Fibroblast of lung (primary cell): ENCODE results near the gene C1QTNF5. TPM values are rescaled to one million over a fixed set of nuclear protein-coding genes. Genes with fewer than 3 reads are reported as not detected.

Experiments
- DNase-seq, 2 donors: peaks; one replicate each; pipeline versions ENCODE4 v3.0.0 to v3.0.0-alpha.2; 2010; ENCODE audit warnings: low read depth in 2 of 2
- H2AFZ ChIP-seq: 2 replicates; pipeline ENCODE4 v1.5.1; 2012; ENCODE audit warnings: low read length, control low read depth, inconsistent platforms
- H3K27ac ChIP-seq: 2 replicates; pipeline ENCODE4 v1.5.1; 2011; ENCODE audit warnings: low read length, control low read depth; ENCODE audit not compliant: insufficient read depth
- H3K27me3 ChIP-seq: 2 replicates; pipeline ENCODE4 v1.5.1; 2011; ENCODE audit warnings: mild to moderate bottlenecking, low read length; ENCODE audit not compliant: control insufficient read depth, insufficient read depth
- H3K36me3 ChIP-seq: 2 replicates; pipeline ENCODE4 v1.5.1; 2011; ENCODE audit warnings: low read length; ENCODE audit not compliant: control insufficient read depth, insufficient read depth
- H3K4me1 ChIP-seq: 2 replicates; pipeline ENCODE4 v1.5.1; 2011; ENCODE audit warnings: low read length; ENCODE audit not compliant: control insufficient read depth, insufficient read depth; ENCODE audit errors: extremely low read depth
- H3K4me2 ChIP-seq: 2 replicates; pipeline ENCODE4 v1.5.1; 2011; ENCODE audit warnings: low read length, control low read depth; ENCODE audit not compliant: insufficient read depth; ENCODE audit errors: extremely low read depth
- H3K4me3 ChIP-seq, 4 experiments: fragments of 200-600 bp in 1 of 4; sonication (generic) in 1 of 4; replicated peaks in 1 of 4; 2 replicates each; pipeline ENCODE4 v1.5.1; 2011 to 2016; ENCODE audit warnings: low read length in 4 of 4, low read depth in 3 of 4, mild to moderate bottlenecking in 3 of 4, control low read depth in 2 of 4, inconsistent platforms in 1 of 4, mixed read lengths in 1 of 4; ENCODE audit not compliant: insufficient read depth in 1 of 4; ENCODE audit errors: control extremely low read depth in 1 of 4
- H3K79me2 ChIP-seq: 2 replicates; pipeline ENCODE4 v1.5.1; 2012; ENCODE audit warnings: mild to moderate bottlenecking, low read length, inconsistent platforms; ENCODE audit not compliant: control insufficient read depth, insufficient read depth
- H3K9ac ChIP-seq: 2 replicates; pipeline ENCODE4 v1.5.1; 2011; ENCODE audit warnings: mild to moderate bottlenecking, low read length, control low read depth; ENCODE audit not compliant: insufficient read depth
- H3K9me3 ChIP-seq: 2 replicates; pipeline ENCODE4 v1.5.1; 2012; ENCODE audit warnings: low read depth, low read length; ENCODE audit not compliant: control insufficient read depth, insufficient read depth
- H4K20me1 ChIP-seq: 2 replicates; pipeline ENCODE4 v1.5.1; 2011; ENCODE audit warnings: low read length; ENCODE audit not compliant: control insufficient read depth, insufficient read depth; ENCODE audit errors: extremely low read depth
- CTCF ChIP-seq, 2 donors: IDR thresholded peaks in 1 of 2; conservative IDR thresholded peaks in 1 of 2; 1 replicate in 1 of 2; 2 replicates in 1 of 2; pipeline ENCODE4 v1.5.1; 2011 to 2012; ENCODE audit warnings: low read length in 2 of 2, control low read depth in 1 of 2, inconsistent platforms in 1 of 2, low read depth in 1 of 2, mild to moderate bottlenecking in 1 of 2
- EZH2 ChIP-seq: IDR thresholded peaks from 2 replicates; pipeline ENCODE4 v1.5.1; 2012; ENCODE audit warnings: low read length, control low read depth, mild to moderate bottlenecking; ENCODE audit errors: missing control alignments
- polyA plus RNA-seq, 2 donors: library from polyadenylated mRNA; depleted of rRNA in 1 of 2; stranded (reverse) in 1 of 2; unstranded in 1 of 2; fragments of >200 nt; gene quantifications; 2 replicates each; pipeline ENCODE4 v1.2.1, GENCODE V29; 2011 to 2012; ENCODE audit warnings: missing spikeins in 1 of 2
- total RNA-seq: library from RNA; depleted of rRNA; stranded (reverse); fragments of >200 nt; gene quantifications from 2 replicates; pipeline ENCODE4 v1.2.1, GENCODE V29; 2014

The C1QTNF5 gene
- total and polyA plus RNA-seq, 2 donors (not counting 1 experiment from before 2014, with no cell fraction given), result 13.4 to 32.0 TPM

- H3K9me3 ChIP-seq, result no peaks in the 10 kb centered on the region
- H3K4me1 ChIP-seq, result peaks cover 20% of the 10 kb centered on the region
- TF ChIP-seq CTCF (conservative IDR thresholded peaks at IDR 0.05 in 1 of 2, IDR thresholded peaks at IDR 0.05 in 1 of 2; ENCODE audit: low read depth in 1 of 2, low read length in 2 of 2) (no peak), EZH2 (no peak)
- peak within 1 kb of the TSS; percentile 25 to 53 (median 42) for H3K4me3 ChIP-seq
- peak within 1 kb of the TSS; percentile 30 for H3K4me2 ChIP-seq
- peak; percentile 33 to 53 for DNase-seq
- H4K20me1 ChIP-seq, result no peaks in the 10 kb centered on the region
- no peaks in the 10 kb centered on the region for H3K36me3 ChIP-seq
- peak within 1 kb of the TSS; percentile 36 for H3K9ac ChIP-seq
- H2AFZ ChIP-seq, result no peak within 1 kb of the TSS
- H3K27ac ChIP-seq, result no peak within 1 kb of the TSS
- H3K27me3 ChIP-seq, result peaks cover 8% of the 10 kb centered on the region
- no peaks in the 10 kb centered on the region for H3K79me2 ChIP-seq
Observed at GRCh38 chr11:119316729-119317591, 23.7 kb downstream of the C1QTNF5 start, which contains the start of gene MCAM. TSS of gene MCAM (minus strand) at chr11:119317130. CDS start at chr11:119317101, 29 bp downstream.

GRCh38 chr11:119316016-119316728 lies 24.5 kb downstream of the C1QTNF5 start:
- H3K9ac ChIP-seq, result peak overlapping the region; percentile 3
- peak in 1 of 2 donors; percentile 20 for DNase-seq
- no peaks in the 10 kb centered on the region for H4K20me1 ChIP-seq
- H2AFZ ChIP-seq, result no peak overlapping the region
- no peaks in the 10 kb centered on the region for H3K9me3 ChIP-seq
- no peaks in the 10 kb centered on the region for H3K79me2 ChIP-seq
- TF ChIP-seq EZH2 (peak; percentile 77), CTCF (conservative IDR thresholded peaks at IDR 0.05 in 1 of 2, IDR thresholded peaks at IDR 0.05 in 1 of 2; ENCODE audit: low read depth in 1 of 2, low read length in 2 of 2) (no peak)
- H3K27me3 ChIP-seq, result peaks cover 8% of the 10 kb centered on the region
- H3K4me2 ChIP-seq, result peak overlapping the region; percentile 30
- no peak overlapping the region for H3K27ac ChIP-seq
- H3K36me3 ChIP-seq, result no peaks in the 10 kb centered on the region
- peak overlapping the region; percentile 25 to 53 (median 42) for H3K4me3 ChIP-seq
- peaks cover 17% of the 10 kb centered on the region for H3K4me1 ChIP-seq
